OCI-LY1 (cell line): Measurements from ENCODE around the gene CARD14.

Experiments used
- H2AFZ ChIP-seq: fragments of 200-600 bp; sonication (generic), shearing (Covaris generic); 2 replicates; pipeline ENCODE4 v1.6.0; 2014; ENCODE audit warnings: antibody characterized with exemption, mild to moderate bottlenecking, low read length
- H3F3A ChIP-seq: fragments of 200-600 bp; sonication (generic), shearing (Covaris generic); 2 replicates; pipeline ENCODE4 v1.6.0; 2014; ENCODE audit warnings: mild to moderate bottlenecking, antibody characterized with exemption, low read length, moderate library complexity; ENCODE audit not compliant: insufficient read depth
- H3K27ac ChIP-seq: fragments of 200-600 bp; sonication (generic); 2 replicates; pipeline ENCODE4 v1.5.1; 2014; ENCODE audit warnings: low read length, mixed run types, mild to moderate bottlenecking, low read depth; ENCODE audit not compliant: poor library complexity, severe bottlenecking
- H3K27me3 ChIP-seq: fragments of 200-600 bp; sonication (generic); 2 replicates; pipeline ENCODE4 v1.6.0; 2014; ENCODE audit warnings: antibody characterized with exemption, mild to moderate bottlenecking, low read length, moderate library complexity; ENCODE audit not compliant: insufficient read depth
- H3K36me3 ChIP-seq: fragments of 200-600 bp; sonication (generic); 2 replicates; pipeline ENCODE4 v1.6.1; 2014; ENCODE audit warnings: mild to moderate bottlenecking, antibody characterized with exemption, low read length, moderate library complexity, mixed read lengths; ENCODE audit not compliant: insufficient read depth
- H3K4me1 ChIP-seq: fragments of 200-600 bp; sonication (generic); 2 replicates; pipeline ENCODE4 v1.5.1; 2014; ENCODE audit warnings: mild to moderate bottlenecking, low read length, moderate library complexity; ENCODE audit not compliant: insufficient read depth, severe bottlenecking
- H3K4me2 ChIP-seq: fragments of 200-600 bp; sonication (generic), shearing (Covaris generic); 2 replicates; pipeline ENCODE4 v1.6.1; 2014; ENCODE audit warnings: low read length
- H3K4me3 ChIP-seq: fragments of 200-600 bp; sonication (generic); 2 replicates; pipeline ENCODE4 v1.5.1; 2014; ENCODE audit warnings: low read length, low read depth, mild to moderate bottlenecking, mixed read lengths; ENCODE audit not compliant: poor library complexity, severe bottlenecking
- H3K79me2 ChIP-seq: fragments of 200-600 bp; shearing (Covaris generic); 2 replicates; pipeline ENCODE4 v1.6.1; 2016; ENCODE audit warnings: mixed run types, low read length, mixed read lengths; ENCODE audit not compliant: insufficient read depth
- H3K9ac ChIP-seq: fragments of 200-600 bp; sonication (generic), shearing (Covaris generic); 2 replicates; pipeline ENCODE4 v1.6.1; 2014; ENCODE audit warnings: mild to moderate bottlenecking, low read length, mixed read lengths
- H3K9me2 ChIP-seq: fragments of 200-600 bp; sonication (generic), shearing (Covaris generic); 2 replicates; pipeline ENCODE4 v1.6.1; 2014; ENCODE audit warnings: low read depth, mild to moderate bottlenecking, low read length, mixed read lengths
- H3K9me3 ChIP-seq: fragments of 200-600 bp; shearing (Covaris generic); 2 replicates; pipeline ENCODE4 v1.6.1; 2014; ENCODE audit warnings: low read length, mixed read lengths
- H4K20me1 ChIP-seq: fragments of 200-600 bp; sonication (generic), shearing (Covaris generic); 2 replicates; pipeline ENCODE4 v1.6.0; 2016; ENCODE audit warnings: mild to moderate bottlenecking, low read length; ENCODE audit not compliant: insufficient read depth
- EZH2 ChIP-seq: fragments of 200-600 bp; sonication (generic), shearing (Covaris generic); IDR thresholded peaks from 2 replicates; pipeline ENCODE4 v1.8.0; 2017; ENCODE audit warnings: borderline replicate concordance, mixed run types, mild to moderate bottlenecking, antibody characterized with exemption, low read length, moderate library complexity, mixed read lengths
- TF ChIP-seq, protein P1 (sequence below): fragments of 200-600 bp; sonication (generic), shearing (Covaris generic); IDR thresholded peaks from 2 replicates; pipeline ENCODE4 v1.5.1; 2017; ENCODE audit warnings: mild to moderate bottlenecking, antibody characterized with exemption, low read length, moderate library complexity, mixed read lengths

CARD14 gene

DNA sequence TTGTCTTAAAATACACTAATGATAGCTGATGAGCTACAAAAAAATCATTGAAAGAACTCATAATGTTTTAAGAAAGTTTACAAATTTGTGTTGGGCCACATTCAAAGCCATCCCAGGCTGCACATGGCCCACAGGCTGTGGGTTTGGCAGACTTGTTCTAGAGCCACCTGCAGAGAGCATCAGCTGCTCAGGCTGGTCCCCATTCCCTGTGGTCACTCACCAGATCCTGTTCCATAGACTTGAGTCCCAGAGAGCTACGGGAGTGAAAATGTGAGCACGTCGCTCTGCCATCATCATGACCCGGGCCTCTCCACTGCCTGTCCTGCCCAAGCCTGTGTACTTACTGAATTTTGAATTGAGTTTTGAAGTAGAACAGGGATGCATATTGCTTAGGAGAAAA is 57.3 kb downstream of the CARD14 start:
- Histone ChIP-seq H3K4me2 (no peak overlapping the region), H3K36me3 (no peaks in the 10 kb centered on the region), H3K27me3 (peaks cover 6% of the 10 kb centered on the region; the same call in 1 of the 2 replicates), H3K4me3 (no peak overlapping the region), H3K4me1 (no peaks in the 10 kb centered on the region), H3K9me3 (0 out of 2 replicates have a peak, but pooled peaks cover 2% of the 10 kb centered on the region), H3K27ac (no peak overlapping the region), H3K9me2 (no peaks in the 10 kb centered on the region), H3F3A (no peaks in the 10 kb centered on the region), H3K79me2 (no peaks in the 10 kb centered on the region), H2AFZ (no peak overlapping the region), H3K9ac (no peak overlapping the region), H4K20me1 (no peaks in the 10 kb centered on the region)
- TF ChIP-seq EZH2, result no peak

DNA sequence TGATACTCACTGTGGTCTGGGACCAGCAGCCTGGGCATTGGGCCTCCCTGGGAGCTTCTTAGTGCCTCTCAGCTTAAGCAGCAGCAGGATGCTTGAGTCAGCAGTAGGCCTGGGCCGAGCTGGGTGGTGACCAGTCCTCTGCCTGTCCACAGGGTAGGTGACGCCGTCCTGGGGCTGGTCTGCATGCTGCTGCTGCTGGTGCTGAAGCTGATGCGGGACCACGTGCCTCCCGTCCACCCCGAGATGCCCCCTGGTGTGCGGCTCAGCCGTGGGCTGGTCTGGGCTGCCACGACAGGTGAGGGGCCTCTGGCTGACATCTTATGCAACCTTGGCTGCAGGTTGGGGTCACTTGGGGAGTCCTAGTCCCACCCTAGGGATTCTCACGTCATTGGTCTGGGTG is 57.8 kb downstream of the CARD14 start:
- Histone ChIP-seq H3F3A (no peaks in the 10 kb centered on the region), H3K9me2 (no peaks in the 10 kb centered on the region), H3K4me1 (no peaks in the 10 kb centered on the region), H3K9ac (no peak overlapping the region), H4K20me1 (no peaks in the 10 kb centered on the region), H3K9me3 (peaks cover 6% of the 10 kb centered on the region), H2AFZ (no peak overlapping the region), H3K4me3 (no peak overlapping the region), H3K27ac (no peak overlapping the region), H3K79me2 (no peaks in the 10 kb centered on the region), H3K4me2 (no peak overlapping the region), H3K36me3 (no peaks in the 10 kb centered on the region), H3K27me3 (peaks cover 6% of the 10 kb centered on the region)
- TF ChIP-seq EZH2, result no peak
- TF ChIP-seq, protein P1, sequence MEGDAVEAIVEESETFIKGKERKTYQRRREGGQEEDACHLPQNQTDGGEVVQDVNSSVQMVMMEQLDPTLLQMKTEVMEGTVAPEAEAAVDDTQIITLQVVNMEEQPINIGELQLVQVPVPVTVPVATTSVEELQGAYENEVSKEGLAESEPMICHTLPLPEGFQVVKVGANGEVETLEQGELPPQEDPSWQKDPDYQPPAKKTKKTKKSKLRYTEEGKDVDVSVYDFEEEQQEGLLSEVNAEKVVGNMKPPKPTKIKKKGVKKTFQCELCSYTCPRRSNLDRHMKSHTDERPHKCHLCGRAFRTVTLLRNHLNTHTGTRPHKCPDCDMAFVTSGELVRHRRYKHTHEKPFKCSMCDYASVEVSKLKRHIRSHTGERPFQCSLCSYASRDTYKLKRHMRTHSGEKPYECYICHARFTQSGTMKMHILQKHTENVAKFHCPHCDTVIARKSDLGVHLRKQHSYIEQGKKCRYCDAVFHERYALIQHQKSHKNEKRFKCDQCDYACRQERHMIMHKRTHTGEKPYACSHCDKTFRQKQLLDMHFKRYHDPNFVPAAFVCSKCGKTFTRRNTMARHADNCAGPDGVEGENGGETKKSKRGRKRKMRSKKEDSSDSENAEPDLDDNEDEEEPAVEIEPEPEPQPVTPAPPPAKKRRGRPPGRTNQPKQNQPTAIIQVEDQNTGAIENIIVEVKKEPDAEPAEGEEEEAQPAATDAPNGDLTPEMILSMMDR, result no peak

DNA sequence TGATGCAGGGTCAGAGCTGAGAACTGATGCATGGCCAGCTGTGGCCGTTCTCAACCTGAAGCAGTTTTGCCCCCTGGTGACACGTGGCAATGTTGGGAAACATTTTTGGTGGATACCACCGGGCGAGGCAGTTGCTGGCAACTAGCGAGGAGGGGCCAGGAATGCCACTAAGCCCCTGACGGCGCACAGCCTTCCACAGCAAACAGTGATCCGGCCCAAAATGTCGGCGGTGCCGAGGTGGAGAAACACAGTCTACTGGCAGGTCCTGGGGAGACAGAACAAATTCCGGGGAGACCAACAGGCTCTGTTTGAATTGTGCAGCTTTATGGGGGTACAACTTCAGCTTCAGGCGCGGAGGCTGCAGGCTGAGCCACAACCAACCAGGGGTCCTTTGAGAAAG is 58.6 kb downstream of the CARD14 start:
- Histone ChIP-seq H3F3A (no peaks in the 10 kb centered on the region), H3K27ac (no peak overlapping the region), H3K4me2 (no peak overlapping the region), H3K9me2 (no peaks in the 10 kb centered on the region), H3K27me3 (peaks cover 6% of the 10 kb centered on the region), H3K9me3 (peaks cover 7% of the 10 kb centered on the region), H3K9ac (no peak overlapping the region), H3K4me1 (no peaks in the 10 kb centered on the region), H3K36me3 (no peaks in the 10 kb centered on the region; the same call in 1 of the 2 replicates), H3K79me2 (no peaks in the 10 kb centered on the region), H4K20me1 (no peaks in the 10 kb centered on the region), H2AFZ (no peak overlapping the region), H3K4me3 (no peak overlapping the region)
- TF ChIP-seq, protein P1, result no peak
- no peak for TF ChIP-seq EZH2

DNA sequence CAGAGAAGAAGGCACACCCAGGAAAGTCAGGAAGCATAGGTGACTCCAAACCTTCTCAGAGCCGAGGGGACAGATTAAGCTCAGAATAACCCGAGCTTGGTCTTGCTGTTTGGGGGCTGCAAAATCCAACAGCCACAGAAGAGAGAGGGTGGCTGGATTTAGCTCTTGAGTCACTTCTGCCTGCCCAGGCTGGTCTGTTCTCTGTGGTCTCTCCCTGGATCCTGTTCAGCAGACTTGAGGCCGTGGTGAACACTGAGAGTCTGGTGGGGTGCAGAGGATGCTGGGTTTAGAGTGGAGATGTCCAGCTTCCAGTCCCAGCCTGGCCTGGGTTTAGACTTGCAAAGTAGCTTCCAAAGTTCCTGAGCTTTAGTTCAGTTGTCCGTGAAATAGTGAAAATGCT is 59.2 kb downstream of the CARD14 start:
- Histone ChIP-seq H3K4me3 (no peak overlapping the region), H3K9me2 (no peaks in the 10 kb centered on the region), H2AFZ (no peak overlapping the region), H4K20me1 (no peaks in the 10 kb centered on the region), H3K27me3 (peaks cover 5% of the 10 kb centered on the region), H3K4me1 (no peaks in the 10 kb centered on the region), H3K4me2 (no peak overlapping the region), H3F3A (no peaks in the 10 kb centered on the region), H3K9me3 (peaks cover 7% of the 10 kb centered on the region), H3K27ac (no peak overlapping the region), H3K9ac (no peak overlapping the region), H3K36me3 (no peaks in the 10 kb centered on the region; the same call in 1 of the 2 replicates), H3K79me2 (no peaks in the 10 kb centered on the region)
- TF ChIP-seq, protein P1, result no peak
- TF ChIP-seq EZH2, result no peak
